Urinary bladder (tissue), 4 donors: ENCODE data around the gene RAB34. TPM values are rescaled to one million over a fixed set of nuclear protein-coding genes. Genes with fewer than 3 reads are reported as not detected.

Experiments used
- DNase-seq: peaks from one replicate; pipeline ENCODE4 v3.0.0-alpha.2; 2015; ENCODE audit errors: extremely low spot score
- H3K27ac ChIP-seq: one replicate; pipeline ENCODE4 v1.5.1; 2013; ENCODE audit warnings: low read depth, mild to moderate bottlenecking, moderate library complexity
- H3K36me3 ChIP-seq: one replicate; pipeline ENCODE4 v1.6.1; 2013; ENCODE audit warnings: mild to moderate bottlenecking, moderate library complexity; ENCODE audit not compliant: insufficient read depth
- H3K4me1 ChIP-seq: one replicate; pipeline ENCODE4 v1.6.1; 2013; ENCODE audit warnings: mild to moderate bottlenecking, moderate library complexity; ENCODE audit not compliant: insufficient read depth
- H3K4me3 ChIP-seq: one replicate; pipeline ENCODE4 v1.5.1; 2013; ENCODE audit warnings: low read depth, low read length
- WGBS: extraction: QIAGEN DNeasy Blood & Tissue Kit; methylation state at CpG from one replicate; pipeline ENCODE4 v1.1.7; 2013; 5-methylcytosine and 5-hydroxymethylcytosine counted together
- polyA plus RNA-seq: library from polyadenylated mRNA; stranded (reverse); fragments of 200-250 nt; gene quantifications from one replicate; pipeline ENCODE4 v1.2.3, GENCODE V29; 2013
- total RNA-seq: library from RNA; depleted of rRNA; stranded (reverse); fragments of >200 nt; gene quantifications from one replicate; pipeline ENCODE4 v1.2.3, GENCODE V29; 2014
- donor health status: healthy with polysubstance abuse.
- donor health status: healthy.

RAB34 gene
- total and polyA plus RNA-seq, 2 donors: 63.7 to 170 TPM

- H3K36me3 ChIP-seq: no peaks in the 10 kb centered on the region
- no peak overlapping the region for H3K4me3 ChIP-seq
- no peak overlapping the region for H3K27ac ChIP-seq
- WGBS: 37% methylated on average over 20 of the region's 20 CpGs
- H3K4me1 ChIP-seq: no peaks in the 10 kb centered on the region
- peak; percentile 81 for DNase-seq
Observed at GRCh38 chr17:28750178-28751047, 32.7 kb upstream of the RAB34 start.

GRCh38 chr17:28749516-28750177 lies 32.0 kb upstream of the RAB34 start:
- no peaks in the 10 kb centered on the region for H3K36me3 ChIP-seq
- no peak overlapping the region for H3K4me3 ChIP-seq
- no peaks in the 10 kb centered on the region for H3K4me1 ChIP-seq
- 62% methylated on average over 11 of the region's 11 CpGs for WGBS
- no peak overlapping the region for H3K27ac ChIP-seq
- no peak for DNase-seq

- H3K4me3 ChIP-seq: no peak overlapping the region
- H3K36me3 ChIP-seq: no peaks in the 10 kb centered on the region
- no peak for DNase-seq
- 72% methylated on average over 18 of the region's 18 CpGs for WGBS
- H3K27ac ChIP-seq: no peak overlapping the region
- no peaks in the 10 kb centered on the region for H3K4me1 ChIP-seq
Observed at GRCh38 chr17:28748852-28749515, 31.3 kb upstream of the RAB34 start.

GRCh38 chr17:28747801-28748750 lies 30.4 kb upstream of the RAB34 start:
- 89% methylated on average over 18 of the region's 18 CpGs for WGBS
- Histone ChIP-seq H3K4me1 (no peaks in the 10 kb centered on the region), H3K4me3 (no peak overlapping the region), H3K27ac (no peak overlapping the region), H3K36me3 (no peaks in the 10 kb centered on the region)
- no peak for DNase-seq

- Histone ChIP-seq H3K27ac (peak overlapping the region; percentile 57), H3K4me1 (no peaks in the 10 kb centered on the region)
Observed at GRCh38 chr17:28747051-28747691, 29.5 kb upstream of the RAB34 start.

GRCh38 chr17:28746611-28747050 lies 29.0 kb upstream of the RAB34 start:
- 61% methylated on average over 5 of the region's 5 CpGs for WGBS
- no peaks in the 10 kb centered on the region for H3K36me3 ChIP-seq
- no peak overlapping the region for H3K4me3 ChIP-seq
- DNase-seq: no peak
- no peaks in the 10 kb centered on the region for H3K4me1 ChIP-seq
- H3K27ac ChIP-seq: peak overlapping the region; percentile 57

More at GRCh38 chr17:28747051-28747691, 29.5 kb upstream of the RAB34 start:
- Histone ChIP-seq H3K4me3 (no peak overlapping the region), H3K36me3 (no peaks in the 10 kb centered on the region)
- DNase-seq: no peak
- WGBS: 71% methylated on average over 7 of the region's 7 CpGs

GRCh38 chr17:28745786-28746411 lies 28.2 kb upstream of the RAB34 start:
- peak overlapping the region; percentile 70 for H3K4me3 ChIP-seq
- 67% methylated on average over 4 of the region's 4 CpGs for WGBS
- no peaks in the 10 kb centered on the region for H3K4me1 ChIP-seq
- no peak for DNase-seq
- H3K36me3 ChIP-seq: no peaks in the 10 kb centered on the region
- peak overlapping the region; percentile 91 for H3K27ac ChIP-seq

GRCh38 chr17:28744972-28745785 lies 27.5 kb upstream of the RAB34 start:
- no peaks in the 10 kb centered on the region for H3K36me3 ChIP-seq
- H3K27ac ChIP-seq: peak overlapping the region; percentile 91
- H3K4me3 ChIP-seq: peak overlapping the region; percentile 70
- WGBS: 8% methylated on average over 31 of the region's 31 CpGs
- no peak for DNase-seq
- H3K4me1 ChIP-seq: no peaks in the 10 kb centered on the region

GRCh38 chr17:28744104-28744971 lies 26.7 kb upstream of the RAB34 start:
- WGBS: 1% methylated on average over 61 of the region's 61 CpGs
- DNase-seq: no peak
- Histone ChIP-seq H3K4me3 (peak overlapping the region; percentile 70), H3K4me1 (no peaks in the 10 kb centered on the region), H3K27ac (peak overlapping the region; percentile 93), H3K36me3 (no peaks in the 10 kb centered on the region)

- DNase-seq: no peak
- Histone ChIP-seq H3K27ac (peak within 1 kb of the TSS; percentile 93), H3K36me3 (no peaks in the 10 kb centered on the region), H3K4me1 (no peaks in the 10 kb centered on the region), H3K4me3 (peak within 1 kb of the TSS; percentile 70)
- WGBS: under 1% methylated on average over 70 of the region's 70 CpGs
Observed at GRCh38 chr17:28743243-28744103, 25.8 kb upstream of the RAB34 start, which contains the start of gene TRAF4. TRAF4 (plus strand) TSS chr17:28744011; CDS start chr17:28744113, 102 bp downstream.
